ENCODE measurements around the gene PPP1CA.

PPP1CA gene

DNA sequence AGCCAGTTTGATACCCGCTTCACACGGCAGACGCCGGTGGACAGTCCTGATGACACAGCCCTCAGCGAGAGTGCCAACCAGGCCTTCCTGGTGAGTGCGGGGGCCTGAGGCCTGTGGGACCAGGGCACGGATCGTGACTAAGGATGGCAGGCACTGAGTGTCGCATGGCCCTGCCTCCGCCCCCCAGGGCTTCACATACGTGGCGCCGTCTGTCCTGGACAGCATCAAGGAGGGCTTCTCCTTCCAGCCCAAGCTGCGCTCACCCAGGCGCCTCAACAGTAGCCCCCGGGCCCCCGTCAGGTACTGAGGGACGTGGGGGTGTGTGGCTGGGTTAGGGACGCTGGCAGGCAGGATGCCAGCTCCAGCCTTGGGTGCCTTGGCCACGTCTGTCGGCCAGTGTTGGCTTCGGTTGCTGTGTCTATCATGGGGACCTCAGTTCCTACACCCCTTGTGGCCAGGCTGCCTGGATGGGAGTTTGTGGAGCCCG is 32.8 kb upstream of the PPP1CA start:
- Histone ChIP-seq H2BK5ac (ENCODE audit: low read depth, low read length, poor library complexity) (no peak overlapping the region), H3K23ac (ENCODE audit: low read length) (no peak overlapping the region), H2BK120ac (ENCODE audit: insufficient read depth, low read length, poor library complexity) (no peak overlapping the region), H3K14ac (ENCODE audit: low read length) (no peak overlapping the region), H4K12ac (ENCODE audit: low read depth, low read length) (no peak overlapping the region), H3K27me3 (ENCODE audit: insufficient read depth, low read length) (no peaks in the 10 kb centered on the region), H2AFZ (ENCODE audit: insufficient read depth, low read length, poor library complexity) (no peak overlapping the region), H3K18ac (ENCODE audit: low read length) (no peak overlapping the region), H3K4me1 (ENCODE audit: control insufficient read depth in 1 of 2, insufficient read depth in 2 of 2, low read length in 2 of 2) (peaks cover 12 to 24% of the 10 kb centered on the region in 2 experiments), H4K91ac (ENCODE audit: low read depth, low read length) (no peak overlapping the region), H3K79me1 (ENCODE audit: low read length) (peaks cover 9% of the 10 kb centered on the region), H4K8ac (ENCODE audit: low read depth, low read length) (no peak overlapping the region), H3K36me3 (ENCODE audit: control insufficient read depth in 1 of 2, insufficient read depth in 2 of 2, low read length in 2 of 2) (peaks cover 74 to 75% of the 10 kb centered on the region in 2 experiments), H3K4me2 (ENCODE audit: low read length) (no peak overlapping the region), H3K79me2 (ENCODE audit: control insufficient read depth, insufficient read depth, low read length, poor library complexity) (no peaks in the 10 kb centered on the region), H2AK5ac (ENCODE audit: low read length) (no peak overlapping the region), H3K27ac (ENCODE audit: low read depth, low read length) (no peak overlapping the region), H3K9ac (ENCODE audit: low read length) (no peak overlapping the region), H3K4me3 (ENCODE audit: low read depth, low read length) (no peak overlapping the region), H3K4ac (ENCODE audit: low read depth, low read length) (no peak overlapping the region), H2BK12ac (ENCODE audit: low read length) (no peak overlapping the region), H3K9me3 (ENCODE audit: insufficient read depth, low read depth, low read length) (no peaks in the 10 kb centered on the region)
- no peak for DNase-seq
- WGBS (ENCODE audit: extremely low coverage, insufficient coverage, insufficient read length) = no CpG with 5 or more reads among the region's 23 CpGs

DNA sequence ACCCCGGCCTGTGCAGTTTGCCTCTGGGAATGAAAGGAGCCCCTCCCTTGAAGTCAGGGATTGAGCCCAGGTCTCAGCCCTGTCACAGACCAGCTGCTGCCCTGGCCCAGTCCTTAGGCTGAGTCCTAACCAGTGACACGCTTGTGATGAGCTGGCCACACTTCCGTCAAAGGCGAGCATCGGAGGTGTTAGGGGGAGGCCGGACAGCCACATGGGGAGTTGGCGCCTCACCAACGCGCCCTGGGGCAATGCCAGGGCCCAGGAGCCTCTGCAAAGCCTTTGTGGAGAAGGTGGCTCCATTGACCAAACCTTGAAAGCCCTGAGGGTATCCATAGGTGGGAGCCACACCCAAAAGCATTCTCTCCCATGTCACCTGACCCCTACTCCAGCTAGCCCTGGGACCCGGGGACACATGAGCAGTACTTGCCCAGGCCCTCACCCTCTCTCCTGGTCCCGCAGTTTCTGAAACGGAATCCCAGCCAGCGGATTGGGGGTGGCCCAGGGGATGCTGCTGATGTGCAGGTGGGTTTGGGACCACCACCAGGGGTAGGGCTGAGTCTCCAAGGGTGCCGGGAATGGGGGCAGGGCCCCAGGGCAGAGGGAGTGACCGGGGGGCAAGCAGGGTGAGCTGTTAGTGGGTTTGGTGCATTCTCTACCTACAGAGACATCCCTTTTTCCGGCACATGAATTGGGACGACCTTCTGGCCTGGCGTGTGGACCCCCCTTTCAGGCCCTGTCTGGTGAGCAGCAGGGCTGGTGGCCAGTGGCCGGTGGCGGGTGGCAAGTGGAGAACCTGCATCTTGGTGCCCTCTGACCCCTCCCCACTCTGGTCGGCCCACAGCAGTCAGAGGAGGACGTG is 32.1 kb upstream of the PPP1CA start:
- Histone ChIP-seq H4K91ac (ENCODE audit: low read depth, low read length) (no peak overlapping the region), H4K8ac (ENCODE audit: low read depth, low read length) (no peak overlapping the region), H2BK12ac (ENCODE audit: low read length) (no peak overlapping the region), H3K27me3 (ENCODE audit: insufficient read depth, low read length) (no peaks in the 10 kb centered on the region), H3K4ac (ENCODE audit: low read depth, low read length) (no peak overlapping the region), H3K9ac (ENCODE audit: low read length) (no peak overlapping the region), H3K79me1 (ENCODE audit: low read length) (peaks cover 10% of the 10 kb centered on the region), H2BK120ac (ENCODE audit: insufficient read depth, low read length, poor library complexity) (no peak overlapping the region), H3K18ac (ENCODE audit: low read length) (no peak overlapping the region), H3K4me2 (ENCODE audit: low read length) (no peak overlapping the region), H3K36me3 (ENCODE audit: control insufficient read depth in 1 of 2, insufficient read depth in 2 of 2, low read length in 2 of 2) (peaks cover 71 to 74% of the 10 kb centered on the region in 2 experiments), H3K4me3 (ENCODE audit: low read depth, low read length) (no peak overlapping the region), H2AK5ac (ENCODE audit: low read length) (no peak overlapping the region), H3K9me3 (ENCODE audit: insufficient read depth, low read depth, low read length) (no peaks in the 10 kb centered on the region), H3K23ac (ENCODE audit: low read length) (no peak overlapping the region), H4K12ac (ENCODE audit: low read depth, low read length) (no peak overlapping the region), H3K4me1 (ENCODE audit: control insufficient read depth in 1 of 2, insufficient read depth in 2 of 2, low read length in 2 of 2) (peaks cover 12 to 29% of the 10 kb centered on the region in 2 experiments), H3K79me2 (ENCODE audit: control insufficient read depth, insufficient read depth, low read length, poor library complexity) (peaks cover under 1% of the 10 kb centered on the region), H2BK5ac (ENCODE audit: low read depth, low read length, poor library complexity) (no peak overlapping the region), H3K14ac (ENCODE audit: low read length) (no peak overlapping the region), H2AFZ (ENCODE audit: insufficient read depth, low read length, poor library complexity) (no peak overlapping the region), H3K27ac (ENCODE audit: low read depth, low read length) (no peak overlapping the region)
- no peak for DNase-seq
- WGBS (ENCODE audit: extremely low coverage, insufficient coverage, insufficient read length) = no CpG with 5 or more reads among the region's 22 CpGs

- H4K8ac ChIP-seq (ENCODE audit: low read depth, low read length) = no peak overlapping the region
- H4K91ac ChIP-seq (ENCODE audit: low read depth, low read length) = no peak overlapping the region
- peaks cover 64 to 66% of the 10 kb centered on the region in 2 experiments for H3K36me3 ChIP-seq (ENCODE audit: control insufficient read depth in 1 of 2, insufficient read depth in 2 of 2, low read length in 2 of 2)
- no peak overlapping the region for H3K18ac ChIP-seq (ENCODE audit: low read length)
- no peak overlapping the region for H2BK120ac ChIP-seq (ENCODE audit: insufficient read depth, low read length, poor library complexity)
- H3K4me1 ChIP-seq (ENCODE audit: control insufficient read depth in 1 of 2, insufficient read depth in 2 of 2, low read length in 2 of 2) = peaks cover 12 to 30% of the 10 kb centered on the region in 2 experiments
- H3K27me3 ChIP-seq (ENCODE audit: insufficient read depth, low read length) = no peaks in the 10 kb centered on the region
- H2AK5ac ChIP-seq (ENCODE audit: low read length) = no peak overlapping the region
- no peak for DNase-seq
- no peak overlapping the region for H3K4me2 ChIP-seq (ENCODE audit: low read length)
- no peak overlapping the region for H4K12ac ChIP-seq (ENCODE audit: low read depth, low read length)
- H3K23ac ChIP-seq (ENCODE audit: low read length) = no peak overlapping the region
- H2AFZ ChIP-seq (ENCODE audit: insufficient read depth, low read length, poor library complexity) = no peak overlapping the region
- no peak overlapping the region for H3K9ac ChIP-seq (ENCODE audit: low read length)
- H3K4ac ChIP-seq (ENCODE audit: low read depth, low read length) = no peak overlapping the region
- no peak overlapping the region for H3K14ac ChIP-seq (ENCODE audit: low read length)
- H2BK12ac ChIP-seq (ENCODE audit: low read length) = no peak overlapping the region
- WGBS (ENCODE audit: extremely low coverage, insufficient coverage, insufficient read length) = no CpG with 5 or more reads among the region's 22 CpGs
- H3K79me1 ChIP-seq (ENCODE audit: low read length) = peaks cover 17% of the 10 kb centered on the region
- no peak overlapping the region for H3K27ac ChIP-seq (ENCODE audit: low read depth, low read length)
- H2BK5ac ChIP-seq (ENCODE audit: low read depth, low read length, poor library complexity) = no peak overlapping the region
- peaks cover 5% of the 10 kb centered on the region for H3K79me2 ChIP-seq (ENCODE audit: control insufficient read depth, insufficient read depth, low read length, poor library complexity)
- H3K9me3 ChIP-seq (ENCODE audit: insufficient read depth, low read depth, low read length) = no peaks in the 10 kb centered on the region
- no peak overlapping the region for H3K4me3 ChIP-seq (ENCODE audit: low read depth, low read length)
Measured at GRCh38 chr11:67432655-67433349, 31.1 kb upstream of the PPP1CA start.

- Histone ChIP-seq H3K18ac (ENCODE audit: low read length) (no peak overlapping the region), H3K79me1 (ENCODE audit: low read length) (peaks cover 11% of the 10 kb centered on the region)
- WGBS (ENCODE audit: extremely low coverage, insufficient coverage, insufficient read length) = no CpG with 5 or more reads among the region's 24 CpGs
Measured at GRCh38 chr11:67431346-67432249, 29.9 kb upstream of the PPP1CA start.

More at GRCh38 chr11:67431346-67432249, 29.9 kb upstream of the PPP1CA start:
- Histone ChIP-seq H2BK120ac (ENCODE audit: insufficient read depth, low read length, poor library complexity) (no peak overlapping the region), H3K14ac (ENCODE audit: low read length) (no peak overlapping the region), H3K23ac (ENCODE audit: low read length) (no peak overlapping the region), H2AFZ (ENCODE audit: insufficient read depth, low read length, poor library complexity) (no peak overlapping the region), H3K27ac (ENCODE audit: low read depth, low read length) (no peak overlapping the region), H3K9ac (ENCODE audit: low read length) (no peak overlapping the region), H2AK5ac (ENCODE audit: low read length) (no peak overlapping the region), H3K4me3 (ENCODE audit: low read depth, low read length) (no peak overlapping the region), H3K9me3 (ENCODE audit: insufficient read depth, low read depth, low read length) (no peaks in the 10 kb centered on the region), H3K27me3 (ENCODE audit: insufficient read depth, low read length) (no peaks in the 10 kb centered on the region), H4K12ac (ENCODE audit: low read depth, low read length) (no peak overlapping the region), H3K36me3 (ENCODE audit: control insufficient read depth in 1 of 2, insufficient read depth in 2 of 2, low read length in 2 of 2) (peaks cover 60 to 62% of the 10 kb centered on the region in 2 experiments), H3K4ac (ENCODE audit: low read depth, low read length) (no peak overlapping the region), H3K79me2 (ENCODE audit: control insufficient read depth, insufficient read depth, low read length, poor library complexity) (peaks cover 5% of the 10 kb centered on the region), H3K4me1 (ENCODE audit: control insufficient read depth in 1 of 2, insufficient read depth in 2 of 2, low read length in 2 of 2) (peaks cover 6 to 22% of the 10 kb centered on the region in 2 experiments), H3K4me2 (ENCODE audit: low read length) (no peak overlapping the region), H2BK5ac (ENCODE audit: low read depth, low read length, poor library complexity) (no peak overlapping the region), H4K91ac (ENCODE audit: low read depth, low read length) (no peak overlapping the region), H4K8ac (ENCODE audit: low read depth, low read length) (no peak overlapping the region), H2BK12ac (ENCODE audit: low read length) (no peak overlapping the region)
- DNase-seq = peak; percentile 30 to 32
